WTC11 (cell line): ENCODE measurements around the gene DNAH1.
"Not testable (repeated sequence)": the region's sequence is repeated elsewhere in the genome, so short reads cannot be mapped to it uniquely, and the experiment has no call there.

Source experiments
- AFF4 ChIP-seq: sonication (generic); formaldehyde crosslinking; IDR thresholded peaks from 2 replicates; pipeline ENCODE4 v1.8.1; 2023; ENCODE audit warnings: mild to moderate bottlenecking, missing genetic modification reagents, borderline replicate concordance
- ATF1 ChIP-seq: sonication (generic); formaldehyde crosslinking; IDR thresholded peaks from 2 replicates; pipeline ENCODE4 v1.8.1; 2023; ENCODE audit warnings: mild to moderate bottlenecking, moderate library complexity, missing genetic modification reagents
- CTCF ChIP-seq: fragments of 200-600 bp; IDR thresholded peaks from 2 replicates; pipeline ENCODE4 v1.8.0; 2022; ENCODE audit warnings: antibody characterized with exemption
- MLX ChIP-seq: sonication (generic); formaldehyde crosslinking; IDR thresholded peaks from 2 replicates; pipeline ENCODE4 v1.8.1; 2023; ENCODE audit warnings: mild to moderate bottlenecking, missing genetic modification reagents, moderate library complexity
- PREB ChIP-seq: sonication (generic); formaldehyde crosslinking; IDR thresholded peaks from 2 replicates; pipeline ENCODE4 v1.8.1; 2022; ENCODE audit warnings: mild to moderate bottlenecking, missing genetic modification reagents, moderate library complexity, borderline replicate concordance
- TCF7 ChIP-seq: sonication (generic); formaldehyde crosslinking; IDR thresholded peaks from 2 replicates; pipeline ENCODE4 v1.8.0; 2022; ENCODE audit warnings: mild to moderate bottlenecking, low read depth, missing genetic modification reagents, moderate library complexity
- ZNF121 ChIP-seq: sonication (generic); formaldehyde crosslinking; IDR thresholded peaks from 2 replicates; pipeline ENCODE4 v1.8.0; 2023; ENCODE audit warnings: missing genetic modification reagents
- TF ChIP-seq, protein P1 (sequence below): sonication (generic); formaldehyde crosslinking; IDR thresholded peaks from 2 replicates; pipeline ENCODE4 v1.8.0; 2023; ENCODE audit warnings: missing genetic modification reagents
- TF ChIP-seq, protein P2 (sequence below): fragments of 250-450 bp; sonication (Bioruptor Pico); IDR thresholded peaks from 2 replicates; pipeline ENCODE4 v1.9.0; 2021; ENCODE audit warnings: moderate library complexity, mild to moderate bottlenecking, inconsistent platforms, borderline replicate concordance

DNA sequence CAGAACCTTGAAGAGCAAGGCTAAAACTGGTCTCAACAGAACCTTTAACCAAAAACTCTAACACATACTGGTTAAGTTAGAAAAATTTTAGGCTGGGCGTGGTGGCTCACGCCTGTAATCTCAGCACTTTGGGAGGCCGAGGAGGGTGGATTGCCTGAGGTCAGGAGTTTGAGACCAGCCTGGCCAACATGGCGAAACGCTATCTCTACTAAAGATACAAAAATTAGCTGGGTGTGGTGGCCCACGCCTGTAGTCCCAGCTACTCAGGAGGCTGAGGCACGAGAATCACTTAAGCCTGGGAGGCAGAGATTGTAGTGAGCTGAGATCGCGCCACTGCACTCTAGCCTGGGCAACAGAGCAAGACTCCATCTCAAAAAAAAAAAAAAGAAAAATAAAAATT is 43.9 kb upstream of the DNAH1 start:
- TF ChIP-seq AFF4 (CRISPR knock-in tag); CTCF; ZNF121 (CRISPR knock-in tag); MLX (CRISPR knock-in tag); TCF7 (CRISPR knock-in tag); ATF1 (CRISPR knock-in tag); PREB: not testable (repeated sequence)
- TF ChIP-seq, protein P1, sequence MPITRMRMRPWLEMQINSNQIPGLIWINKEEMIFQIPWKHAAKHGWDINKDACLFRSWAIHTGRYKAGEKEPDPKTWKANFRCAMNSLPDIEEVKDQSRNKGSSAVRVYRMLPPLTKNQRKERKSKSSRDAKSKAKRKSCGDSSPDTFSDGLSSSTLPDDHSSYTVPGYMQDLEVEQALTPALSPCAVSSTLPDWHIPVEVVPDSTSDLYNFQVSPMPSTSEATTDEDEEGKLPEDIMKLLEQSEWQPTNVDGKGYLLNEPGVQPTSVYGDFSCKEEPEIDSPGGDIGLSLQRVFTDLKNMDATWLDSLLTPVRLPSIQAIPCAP (CRISPR knock-in tag): not testable (repeated sequence)
- TF ChIP-seq, protein P2, sequence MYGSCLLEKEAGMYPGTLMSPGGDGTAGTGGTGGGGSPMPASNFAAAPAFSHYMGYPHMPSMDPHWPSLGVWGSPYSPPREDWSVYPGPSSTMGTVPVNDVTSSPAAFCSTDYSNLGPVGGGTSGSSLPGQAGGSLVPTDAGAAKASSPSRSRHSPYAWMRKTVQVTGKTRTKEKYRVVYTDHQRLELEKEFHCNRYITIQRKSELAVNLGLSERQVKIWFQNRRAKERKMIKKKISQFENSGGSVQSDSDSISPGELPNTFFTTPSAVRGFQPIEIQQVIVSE: not testable (repeated sequence)
